Endothelial cell of umbilical vein (primary cell): Measurements from ENCODE around the gene METTL13. TPM values are rescaled to one million over a fixed set of nuclear protein-coding genes. Genes with fewer than 3 reads are reported as not detected.

Experiments used
- BruUV-seq: library from RNA; stranded (reverse); fragments of 400-500 nt; replicated peaks from 2 replicates; lab custom pipeline; 2021; lab: Mats Ljungman, UMichigan
- CTCF ChIA-PET: fragments of 300-600, 350-600 bp; sonication (Branson Sonifier 250); formaldehyde crosslinking; loops from one replicate; lab custom pipeline; 2021; ENCODE audit warnings: antibody characterized with exemption, inconsistent platforms; lab: Charles Lee
- POLR2A ChIA-PET: fragments of 300-600, 350-600 bp; sonication (Branson Sonifier 250); formaldehyde crosslinking; loops from one replicate; lab custom pipeline; 2021; ENCODE audit warnings: antibody characterized with exemption, inconsistent platforms; lab: Charles Lee
- DNase-seq: peaks from one replicate; pipeline ENCODE4 v3.0.0-alpha.2; 2011; ENCODE audit warnings: low read depth, low spot score
- FAIRE-seq: peaks from 2 replicates; lab custom pipeline; 2011; peaks lifted over from hg19 to GRCh38; lab: Jason Lieb, UNC
- H2AFZ ChIP-seq: 2 replicates; pipeline ENCODE4 v1.6.0; 2012; ENCODE audit warnings: low read depth, low read length, control low read depth, inconsistent platforms
- H3K27ac ChIP-seq: 2 replicates; pipeline ENCODE4 v1.5.1; 2011; ENCODE audit warnings: low read depth, mild to moderate bottlenecking, control low read depth, low read length, moderate library complexity; ENCODE audit not compliant: insufficient read depth
- H3K27me3 ChIP-seq, 2 experiments: 2 replicates each; pipeline versions ENCODE4 v1.6.0 to v1.6.1; 2011; ENCODE audit warnings: low read length in 2 of 2, mixed read lengths in 1 of 2; ENCODE audit not compliant: control insufficient read depth in 2 of 2, insufficient read depth in 2 of 2
- H3K36me3 ChIP-seq, 2 experiments: 2 replicates in 1 of 2; 3 replicates in 1 of 2; pipeline ENCODE4 v1.5.1; 2011; ENCODE audit warnings: low read length in 2 of 2, mild to moderate bottlenecking in 1 of 2, moderate library complexity in 1 of 2; ENCODE audit not compliant: control insufficient read depth in 2 of 2, insufficient read depth in 2 of 2; ENCODE audit errors: extremely low read depth in 1 of 2
- H3K4me1 ChIP-seq: 3 replicates; pipeline ENCODE4 v1.5.1; 2011; ENCODE audit warnings: mild to moderate bottlenecking, low read length; ENCODE audit not compliant: control insufficient read depth, insufficient read depth; ENCODE audit errors: extremely low read depth
- H3K4me2 ChIP-seq: 2 replicates; pipeline ENCODE4 v1.6.1; 2011; ENCODE audit warnings: low read length, control low read depth, mixed read lengths; ENCODE audit not compliant: insufficient read depth
- H3K4me3 ChIP-seq, 3 experiments: fragments of 200-600 bp in 1 of 3; sonication (generic), shearing (Covaris generic) in 1 of 3; replicated peaks in 1 of 3; 2 replicates each; pipeline ENCODE4 v1.5.1; 2011 to 2016; ENCODE audit warnings: control low read depth in 3 of 3, low read length in 3 of 3, mild to moderate bottlenecking in 2 of 3, inconsistent platforms in 1 of 3, low read depth in 1 of 3, moderate library complexity in 1 of 3; ENCODE audit not compliant: insufficient read depth in 1 of 3
- H3K79me2 ChIP-seq: 2 replicates; pipeline ENCODE4 v1.6.0; 2012; ENCODE audit warnings: low read length, inconsistent platforms; ENCODE audit not compliant: control insufficient read depth, insufficient read depth
- H3K9ac ChIP-seq: replicated peaks from 2 replicates; pipeline ENCODE3; 2011; ENCODE audit warnings: low read length, control low read depth; ENCODE audit not compliant: insufficient read depth; ENCODE audit errors: extremely low read depth
- H3K9me1 ChIP-seq: replicated peaks from 3 replicates; pipeline ENCODE4 v1.6.0; 2011; ENCODE audit warnings: mild to moderate bottlenecking, low read length; ENCODE audit not compliant: control insufficient read depth, insufficient read depth; ENCODE audit errors: extremely low read depth
- H3K9me3 ChIP-seq: replicated peaks from 2 replicates; pipeline ENCODE4 v1.5.1; 2012; ENCODE audit warnings: low read length, inconsistent platforms; ENCODE audit not compliant: control insufficient read depth, insufficient read depth
- H4K20me1 ChIP-seq: replicated peaks from 2 replicates; pipeline ENCODE3; 2011; ENCODE audit warnings: mild to moderate bottlenecking, low read length; ENCODE audit not compliant: control insufficient read depth, insufficient read depth; ENCODE audit errors: extremely low read depth
- CTCF ChIP-seq, 2 donors: IDR thresholded peaks; 1 replicate in 1 of 2; 2 replicates in 1 of 2; pipeline ENCODE4 v1.5.1; 2011; ENCODE audit warnings: low read length in 2 of 2, mild to moderate bottlenecking in 2 of 2, moderate library complexity in 2 of 2, control low read depth in 1 of 2, inconsistent platforms in 1 of 2, low read depth in 1 of 2; ENCODE audit not compliant: insufficient read depth in 1 of 2; ENCODE audit errors: extremely low read depth in 1 of 2
- EZH2 ChIP-seq: IDR thresholded peaks from 2 replicates; pipeline ENCODE4 v1.6.1; 2012; ENCODE audit warnings: borderline replicate concordance, low read depth, mild to moderate bottlenecking, moderate library complexity, low read length, inconsistent platforms; ENCODE audit not compliant: severe bottlenecking
- FOS ChIP-seq: IDR thresholded peaks from 2 replicates; pipeline ENCODE4 v1.6.1; 2011; ENCODE audit warnings: mild to moderate bottlenecking, low read length, moderate library complexity, borderline replicate concordance; ENCODE audit not compliant: insufficient read depth
- GATA2 ChIP-seq: IDR thresholded peaks from 2 replicates; pipeline ENCODE4 v1.7.0; 2011; ENCODE audit warnings: low read depth, mild to moderate bottlenecking, moderate library complexity, mixed read lengths, low read length; ENCODE audit not compliant: insufficient read length, insufficient read depth
- JUN ChIP-seq: IDR thresholded peaks from 2 replicates; pipeline ENCODE4 v1.6.1; 2011; ENCODE audit warnings: borderline replicate concordance, low read depth; ENCODE audit not compliant: insufficient read length, insufficient read depth
- MAX ChIP-seq: IDR thresholded peaks from 2 replicates; pipeline ENCODE4 v1.6.1; 2011; ENCODE audit not compliant: insufficient read depth, insufficient read length
- MYC ChIP-seq: IDR thresholded peaks from one replicate; pipeline ENCODE4 v1.6.1; 2011; ENCODE audit warnings: mild to moderate bottlenecking, low read depth, low read length
- POLR2A ChIP-seq: IDR thresholded peaks from 2 replicates; pipeline ENCODE4 v1.6.1; 2012; ENCODE audit warnings: low read depth, mild to moderate bottlenecking, control low read depth, low read length
- POLR2AphosphoS5 ChIP-seq: IDR thresholded peaks from 2 replicates; pipeline ENCODE4 v1.6.1; 2012; ENCODE audit warnings: low read depth, mild to moderate bottlenecking, control low read depth, low read length, moderate library complexity; ENCODE audit not compliant: insufficient read depth
- dilution Hi-C: fragments of 300-500 bp; cut with MboI; formaldehyde crosslinking; loops from one replicate; pipeline ENCODE4 v1.15.0; 2019; ENCODE audit warnings: low sequenced_read_pairs; ENCODE audit not compliant: extremely low pct_ligation_motif_present
- intact Hi-C: fragments of 100-400 bp; cut with micrococcal nuclease; formaldehyde crosslinking; loops from one replicate; pipeline ENCODE4 v1.10.0; 2022
- polyA plus RNA-seq, 4 experiments: library from polyadenylated mRNA; depleted of rRNA in 3 of 4; stranded (reverse) in 3 of 4; unstranded in 1 of 4; fragments of >200 nt; gene quantifications; 2 replicates each; pipeline versions ENCODE4 v1.2.1 to v1.2.3, GENCODE V29; 2011 to 2012; ENCODE audit warnings: missing spikeins in 1 of 4
- total RNA-seq: library from RNA; stranded (reverse); gene quantifications from 2 replicates; pipeline ENCODE4 v1.2.3, GENCODE V29; 2021

Gene METTL13
- total and polyA plus RNA-seq, 2 donors (not counting 3 experiments of a cell fraction or from before 2014, with no cell fraction given) = 21.2 to 26.5 TPM

DNA sequence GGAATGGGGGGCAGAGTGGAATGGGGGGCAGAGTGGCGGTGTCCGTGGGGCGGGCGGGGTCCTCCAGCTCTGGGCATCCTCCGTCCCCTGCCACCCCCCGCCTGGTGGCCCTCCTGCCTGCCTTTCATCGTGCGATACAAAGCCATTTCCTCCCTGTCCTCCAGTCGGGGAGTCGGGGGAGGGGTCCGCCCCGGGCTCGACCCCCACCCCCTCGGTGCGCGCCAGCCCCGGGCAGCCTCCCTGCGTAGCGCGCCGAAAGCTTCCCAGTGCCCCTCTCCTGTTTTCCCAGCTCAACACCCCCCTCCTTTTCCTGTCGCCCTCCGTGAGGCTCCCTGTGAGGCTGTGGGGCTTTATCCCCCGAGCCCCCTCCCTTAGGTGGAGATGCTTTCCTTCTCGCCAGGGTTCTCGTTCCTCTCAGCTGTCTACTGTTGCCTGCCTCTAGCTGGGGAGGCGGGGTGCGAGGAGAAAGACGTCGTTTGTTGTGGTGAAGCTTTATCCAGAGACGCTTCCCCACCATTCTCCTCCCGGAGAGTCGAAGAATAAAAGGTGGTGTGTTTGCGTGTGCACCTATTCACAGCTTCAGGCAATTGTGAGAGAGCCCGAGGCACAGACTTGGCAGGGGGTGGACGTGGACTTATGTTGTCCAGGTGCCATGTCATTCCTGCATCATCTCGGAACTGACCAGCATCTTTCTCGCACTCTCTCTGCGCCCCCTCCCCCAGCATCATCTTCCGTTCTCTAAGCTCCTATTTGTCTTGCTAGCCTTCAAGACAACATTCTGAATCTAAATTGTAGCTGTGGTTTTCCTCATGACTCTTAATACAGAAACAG is 60.7 kb downstream of the METTL13 start:
- dilution Hi-C loops (no loop called here), intact Hi-C loops (loop anchor here (1.0 to 2.0 kb wide), 6 partner anchors 61 to 187 kb away; partner anchors contain the start of genes METTL13 and VAMP4)
- Histone ChIP-seq H3K9me1 (no peaks in the 10 kb centered on the region), H3K9ac (no peak overlapping the region), H3K27ac (no peak overlapping the region), H3K4me2 (peak overlapping the region; percentile 86), H3K4me3 (peak overlapping the region; percentile 42 to 75 (median 73)), H3K9me3 (no peaks in the 10 kb centered on the region), H2AFZ (peak overlapping the region; percentile 98), H3K79me2 (no peaks in the 10 kb centered on the region), H3K4me1 (peaks cover 15% of the 10 kb centered on the region), H3K36me3 (no peaks in the 10 kb centered on the region), H3K27me3 (peaks cover 0 to 6% of the 10 kb centered on the region in 2 experiments), H4K20me1 (no peaks in the 10 kb centered on the region)
- no TSS peak for BruUV-seq
- ChIA-PET CTCF (interaction anchor here (0.5 to 2.0 kb wide), 11 partner anchors 9 to 197 kb away, joined by 3 to 15 read pairs (median 4); no protein-coding TSS in a partner anchor), POLR2A (interaction anchor here (1.0 kb wide), 1 partner anchor 10 kb away, joined by 4 read pairs; no protein-coding TSS in a partner anchor)
- DNase-seq = peak; percentile 15
- TF ChIP-seq MAX (no peak), GATA2 (no peak), JUN (no peak), MYC (no peak), FOS (no peak), POLR2AphosphoS5 (no peak), POLR2A (no peak), EZH2 (no peak), CTCF (IDR thresholded peaks at IDR 0.05; ENCODE audit: extremely low read depth in 1 of 2, insufficient read depth in 1 of 2, low read depth in 1 of 2, low read length in 2 of 2) (no peak)
- FAIRE-seq = peak; percentile 35
